HCT116 (cell line): ENCODE measurements around the gene ETS1. TPM values are rescaled to one million over a fixed set of nuclear protein-coding genes. Genes with fewer than 3 reads are reported as not detected.

Experiments used
- ATAC-seq: fragments of 200-7000 bp; cut with Tn5 transposase; 2 replicates; pipeline ENCODE4 v1.9.1; 2020; ENCODE audit warnings: mild to moderate bottlenecking, moderate library complexity
- BruUV-seq: library from RNA; stranded (reverse); fragments of 400-500 nt; replicated peaks from 2 replicates; lab custom pipeline; 2021; lab: Mats Ljungman, UMichigan
- CTCF ChIA-PET: fragments of 300-600 bp; sonication (Branson Sonifier 250); formaldehyde crosslinking; loops from one replicate; lab custom pipeline; 2021; ENCODE audit warnings: antibody characterized with exemption; lab: Charles Lee
- POLR2A ChIA-PET: fragments of 300-600, 350-600 bp; sonication (Branson Sonifier 250); formaldehyde crosslinking; loops from one replicate; lab custom pipeline; 2021; ENCODE audit warnings: antibody characterized with exemption; lab: Charles Lee
- RAD21 ChIA-PET, 2 experiments: fragments of 300-600 bp; sonication (Branson Sonifier 250); formaldehyde crosslinking; loops; one replicate each; lab custom pipeline; 2023; ENCODE audit warnings: low total read pairs in 2 of 2; ENCODE audit not compliant: uncharacterized antibody in 2 of 2, unreplicated experiment in 2 of 2, low non-redundant PET in 1 of 2; lab: Charles Lee
- DNase-seq: peaks from one replicate; pipeline ENCODE4 v3.0.0-alpha.2; 2010; ENCODE audit warnings: low read depth, low spot score
- H2AFZ ChIP-seq: fragments of 200-600 bp; shearing (Covaris generic), sonication (generic); 2 replicates; pipeline ENCODE4 v1.6.1; 2017; ENCODE audit warnings: low read depth, mixed run types, mixed read lengths, antibody characterized with exemption, low read length; ENCODE audit not compliant: poor library complexity, severe bottlenecking
- H3K27ac ChIP-seq: 2 replicates; pipeline ENCODE4 v1.5.1; 2012; ENCODE audit warnings: low read depth, low read length
- H3K27me3 ChIP-seq: fragments of 200-600 bp; sonication (generic); 2 replicates; pipeline ENCODE4 v1.6.1; 2016; ENCODE audit warnings: mixed run types, low read length, mixed read lengths; ENCODE audit not compliant: insufficient read depth
- H3K36me3 ChIP-seq, 2 experiments: fragments of 200-500 bp in 1 of 2; fragments of 200-600 bp in 1 of 2; sonication (Bioruptor generic) in 1 of 2; sonication (generic) in 1 of 2; 2 replicates each; pipeline versions ENCODE4 v1.5.1 to v1.6.1; 2014 to 2016; ENCODE audit warnings: low read length in 2 of 2, inconsistent platforms in 1 of 2, mixed read lengths in 1 of 2, mixed run types in 1 of 2; ENCODE audit not compliant: insufficient read depth in 2 of 2, control insufficient read depth in 1 of 2
- H3K4me1 ChIP-seq, 2 experiments: fragments of 200-600 bp in 1 of 2; sonication (generic) in 1 of 2; 2 replicates each; pipeline versions ENCODE4 v1.5.1 to v1.6.1; 2012 to 2017; ENCODE audit warnings: low read length in 2 of 2, inconsistent platforms in 1 of 2, mild to moderate bottlenecking in 1 of 2, mixed read lengths in 1 of 2, mixed run types in 1 of 2, moderate library complexity in 1 of 2; ENCODE audit not compliant: insufficient read depth in 2 of 2, control insufficient read depth in 1 of 2
- H3K4me2 ChIP-seq: fragments of 200-600 bp; sonication (generic); 2 replicates; pipeline ENCODE4 v1.6.1; 2017; ENCODE audit warnings: mixed run types, low read length, mixed read lengths
- H3K4me3 ChIP-seq, 2 experiments: fragments of 200-600 bp in 1 of 2; sonication (generic) in 1 of 2; replicated peaks in 1 of 2; 2 replicates each; pipeline ENCODE4 v1.5.1; 2011 to 2016; ENCODE audit warnings: low read length in 2 of 2, control low read depth in 1 of 2, low read depth in 1 of 2, mild to moderate bottlenecking in 1 of 2, mixed read lengths in 1 of 2, mixed run types in 1 of 2
- H3K79me2 ChIP-seq: fragments of 200-600 bp; sonication (generic); 2 replicates; pipeline ENCODE4 v1.6.1; 2017; ENCODE audit warnings: mild to moderate bottlenecking, mixed run types, low read length, moderate library complexity, mixed read lengths; ENCODE audit not compliant: insufficient read depth
- H3K9ac ChIP-seq: fragments of 200-600 bp; sonication (generic); 2 replicates; pipeline ENCODE4 v1.6.1; 2016; ENCODE audit warnings: low read length, mixed read lengths
- H3K9me2 ChIP-seq: fragments of 200-600 bp; sonication (generic), shearing (Covaris generic); 2 replicates; pipeline ENCODE4 v1.6.1; 2017; ENCODE audit warnings: mixed run types, mild to moderate bottlenecking, moderate library complexity; ENCODE audit not compliant: insufficient read depth
- H3K9me3 ChIP-seq, 2 experiments: fragments of 200-500 bp in 1 of 2; fragments of 200-600 bp in 1 of 2; sonication (Bioruptor generic) in 1 of 2; sonication (generic) in 1 of 2; 2 replicates each; pipeline ENCODE4 v1.6.1; 2014 to 2017; ENCODE audit warnings: low read length in 2 of 2, mixed read lengths in 2 of 2, inconsistent platforms in 1 of 2, low read depth in 1 of 2, mild to moderate bottlenecking in 1 of 2, mixed run types in 1 of 2, moderate library complexity in 1 of 2; ENCODE audit not compliant: control insufficient read depth in 1 of 2, insufficient read depth in 1 of 2
- H4K20me1 ChIP-seq: fragments of 200-600 bp; sonication (generic), shearing (Covaris generic); 2 replicates; pipeline ENCODE4 v1.6.1; 2017; ENCODE audit warnings: mixed run types, mild to moderate bottlenecking, moderate library complexity; ENCODE audit not compliant: insufficient read depth
- FOSL1 ChIP-seq: IDR thresholded peaks from 2 replicates; pipeline ENCODE4 v1.6.1; 2012; ENCODE audit warnings: low read depth
- MAX ChIP-seq: IDR thresholded peaks from 2 replicates; pipeline ENCODE4 v1.6.1; 2012
- POLR2A ChIP-seq: IDR thresholded peaks from 2 replicates; pipeline ENCODE4 v1.7.0; 2011; ENCODE audit warnings: borderline replicate concordance; ENCODE audit not compliant: insufficient read depth, insufficient read length; ENCODE audit errors: extremely low read depth
- POLR2AphosphoS5 ChIP-seq: IDR thresholded peaks from 2 replicates; pipeline ENCODE4 v1.6.1; 2011; ENCODE audit warnings: mild to moderate bottlenecking, low read depth, low read length, moderate library complexity
- RAD21 ChIP-seq: IDR thresholded peaks from 2 replicates; pipeline ENCODE4 v1.6.1; 2012; ENCODE audit warnings: low read depth, mild to moderate bottlenecking
- YY1 ChIP-seq: IDR thresholded peaks from 2 replicates; pipeline ENCODE4 v1.6.1; 2011; ENCODE audit warnings: low read length, low read depth, moderate library complexity, mild to moderate bottlenecking; ENCODE audit not compliant: insufficient replicate concordance; ENCODE audit errors: extremely low read depth
- intact Hi-C: fragments of 100-400 bp; cut with micrococcal nuclease; formaldehyde crosslinking; loops from 2 replicates; pipeline ENCODE4 v1.10.0; 2022
- total RNA-seq: library from RNA; stranded (reverse); gene quantifications from one replicate; pipeline ENCODE4 v1.2.1, GENCODE V29; 2021; ENCODE audit not compliant: unreplicated experiment
- TF ChIP-seq, protein P1 (sequence below): IDR thresholded peaks from 2 replicates; pipeline ENCODE4 v1.6.1; 2012; ENCODE audit warnings: low read depth

ETS1 gene
- total RNA-seq, 1 experiment from 2014 or later = 9.2 TPM

DNA sequence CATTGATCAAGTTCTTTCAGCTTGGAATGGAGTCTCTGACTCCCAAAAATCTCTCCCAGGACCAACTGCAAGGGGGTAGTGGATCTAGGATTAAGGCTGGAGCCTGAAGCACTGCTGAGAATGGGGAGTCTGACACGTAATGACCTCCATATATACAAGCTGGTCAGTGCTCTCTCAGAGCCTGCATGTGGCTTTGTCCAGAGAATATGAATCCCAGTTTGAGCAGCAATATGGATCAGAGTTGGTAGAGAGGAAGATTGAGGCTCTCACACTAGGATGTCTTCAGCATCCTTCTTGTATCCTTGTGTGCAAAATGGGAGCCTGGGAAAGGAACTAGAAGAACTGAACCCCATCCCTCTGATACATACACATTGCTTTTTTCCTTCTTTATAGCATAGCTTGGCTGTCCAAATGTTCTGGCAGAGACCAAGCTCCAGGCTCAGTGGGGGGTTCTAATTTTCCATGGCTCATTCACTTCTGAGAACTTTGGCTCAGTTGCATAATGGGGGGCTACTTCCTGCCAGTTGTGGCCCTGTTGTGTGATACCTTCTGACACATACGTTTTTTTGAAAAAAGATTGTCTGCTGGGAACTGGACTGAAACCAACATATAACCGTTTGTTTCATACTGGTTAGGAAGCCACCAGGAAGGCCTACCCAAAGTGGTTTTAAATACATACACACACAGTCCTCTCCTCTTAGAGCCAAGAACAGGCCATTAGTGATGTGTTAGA lies 138.2 kb downstream of the ETS1 start:
- no peaks in the 10 kb centered on the region for H3K27me3 ChIP-seq
- H3K4me1 ChIP-seq = peaks cover 14 to 39% of the 10 kb centered on the region in 2 experiments
- no peaks in the 10 kb centered on the region for H3K9me2 ChIP-seq
- BruUV-seq = TSS peak; percentile 73
- TF ChIP-seq YY1 = no peak
- TF ChIP-seq, protein P1, sequence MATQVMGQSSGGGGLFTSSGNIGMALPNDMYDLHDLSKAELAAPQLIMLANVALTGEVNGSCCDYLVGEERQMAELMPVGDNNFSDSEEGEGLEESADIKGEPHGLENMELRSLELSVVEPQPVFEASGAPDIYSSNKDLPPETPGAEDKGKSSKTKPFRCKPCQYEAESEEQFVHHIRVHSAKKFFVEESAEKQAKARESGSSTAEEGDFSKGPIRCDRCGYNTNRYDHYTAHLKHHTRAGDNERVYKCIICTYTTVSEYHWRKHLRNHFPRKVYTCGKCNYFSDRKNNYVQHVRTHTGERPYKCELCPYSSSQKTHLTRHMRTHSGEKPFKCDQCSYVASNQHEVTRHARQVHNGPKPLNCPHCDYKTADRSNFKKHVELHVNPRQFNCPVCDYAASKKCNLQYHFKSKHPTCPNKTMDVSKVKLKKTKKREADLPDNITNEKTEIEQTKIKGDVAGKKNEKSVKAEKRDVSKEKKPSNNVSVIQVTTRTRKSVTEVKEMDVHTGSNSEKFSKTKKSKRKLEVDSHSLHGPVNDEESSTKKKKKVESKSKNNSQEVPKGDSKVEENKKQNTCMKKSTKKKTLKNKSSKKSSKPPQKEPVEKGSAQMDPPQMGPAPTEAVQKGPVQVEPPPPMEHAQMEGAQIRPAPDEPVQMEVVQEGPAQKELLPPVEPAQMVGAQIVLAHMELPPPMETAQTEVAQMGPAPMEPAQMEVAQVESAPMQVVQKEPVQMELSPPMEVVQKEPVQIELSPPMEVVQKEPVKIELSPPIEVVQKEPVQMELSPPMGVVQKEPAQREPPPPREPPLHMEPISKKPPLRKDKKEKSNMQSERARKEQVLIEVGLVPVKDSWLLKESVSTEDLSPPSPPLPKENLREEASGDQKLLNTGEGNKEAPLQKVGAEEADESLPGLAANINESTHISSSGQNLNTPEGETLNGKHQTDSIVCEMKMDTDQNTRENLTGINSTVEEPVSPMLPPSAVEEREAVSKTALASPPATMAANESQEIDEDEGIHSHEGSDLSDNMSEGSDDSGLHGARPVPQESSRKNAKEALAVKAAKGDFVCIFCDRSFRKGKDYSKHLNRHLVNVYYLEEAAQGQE = no peak
- TF ChIP-seq MAX = peak; percentile 3; the same call in 1 of the 2 replicates
- TF ChIP-seq RAD21 = no peak
- no peak; the same call in 1 of the 2 replicates for TF ChIP-seq POLR2AphosphoS5
- no peak for TF ChIP-seq FOSL1
- TF ChIP-seq POLR2A = no peak
- DNase-seq (no peak), ATAC-seq (peak; percentile 45)
- ChIA-PET POLR2A (interaction anchor here (1.3 to 1.4 kb wide), 2 partner anchors 48 to 62 kb away, joined by 3 to 4 read pairs; no protein-coding TSS in a partner anchor), RAD21 (interaction anchor here in 1 of 2 experiments (0.7 kb wide), 1 partner anchor 35 kb away, joined by 4 read pairs; no protein-coding TSS in a partner anchor), CTCF (no interaction called here)
- peak overlapping the region; percentile 23; the same call in 1 of the 2 replicates for H3K27ac ChIP-seq
- no peaks in the 10 kb centered on the region for H3K79me2 ChIP-seq
- peak overlapping the region; percentile 84 for H3K4me2 ChIP-seq
- no peak overlapping the region for H2AFZ ChIP-seq
- peak overlapping the region in 1 of 2 experiments; percentile 51; a peak in 2 of 4 replicates for H3K4me3 ChIP-seq
- peak overlapping the region; percentile 62 for H3K9ac ChIP-seq
- intact Hi-C loops = loop anchor here (2.0 to 5.0 kb wide), 3 partner anchors 48 to 242 kb away; no protein-coding TSS in a partner anchor
- H4K20me1 ChIP-seq = no peaks in the 10 kb centered on the region
- no peaks in the 10 kb centered on the region for H3K9me3 ChIP-seq
- no peaks in the 10 kb centered on the region for H3K36me3 ChIP-seq
